Myocyte (in vitro differentiated cells): ENCODE results near the gene CHCHD6. TPM values are rescaled to one million over a fixed set of nuclear protein-coding genes. Genes with fewer than 3 reads are reported as not detected.
A peak's percentile ranks its signal among the peaks of the same experiment; 100 is the strongest.

Experiments used
- DNase-seq: peaks from one replicate; pipeline ENCODE4 v3.0.0-alpha.2; 2012; ENCODE audit warnings: low read depth
- total RNA-seq: library from RNA; depleted of rRNA; stranded (reverse); fragments of >200 nt; gene quantifications from 2 replicates; pipeline ENCODE4 v1.2.3, GENCODE V29; 2014

The CHCHD6 gene
- total RNA-seq, 1 donor from 2014 or later: 11.8 TPM

GRCh38 chr3:126857928-126858327 is 153.9 kb downstream of the CHCHD6 start:
- DNase-seq: no peak

GRCh38 chr3:126858401-126858800 is 154.4 kb downstream of the CHCHD6 start:
- no peak for DNase-seq

- no peak for DNase-seq
These were observed 154.8 kb downstream of the CHCHD6 start for GRCh38 chr3:126858887-126859286.

- DNase-seq: no peak
These were observed 155.6 kb downstream of the CHCHD6 start for GRCh38 chr3:126859415-126860246.

- no peak for DNase-seq
These were observed 161.7 kb downstream of the CHCHD6 start for GRCh38 chr3:126865736-126866135.

GRCh38 chr3:126866175-126866759 is 162.2 kb downstream of the CHCHD6 start:
- peak; percentile 41 for DNase-seq

- no peak for DNase-seq
These were observed 163.3 kb downstream of the CHCHD6 start for GRCh38 chr3:126867190-126867862.

GRCh38 chr3:126867863-126868200 is 163.8 kb downstream of the CHCHD6 start:
- no peak for DNase-seq

- DNase-seq: no peak
These were observed 166.7 kb downstream of the CHCHD6 start for GRCh38 chr3:126870608-126871210.

- no peak for DNase-seq
These were observed 168.8 kb downstream of the CHCHD6 start for GRCh38 chr3:126872701-126873342.

- DNase-seq: no peak
These were observed 169.4 kb downstream of the CHCHD6 start for GRCh38 chr3:126873416-126873815.

GRCh38 chr3:126878664-126879063 is 174.6 kb downstream of the CHCHD6 start:
- no peak for DNase-seq

GRCh38 chr3:126880901-126881300 is 176.9 kb downstream of the CHCHD6 start:
- no peak for DNase-seq

GRCh38 chr3:126881861-126882260 is 177.8 kb downstream of the CHCHD6 start:
- DNase-seq: no peak

- no peak for DNase-seq
These were observed 179.2 kb downstream of the CHCHD6 start for GRCh38 chr3:126883241-126883640.

GRCh38 chr3:126885425-126885824 is 181.4 kb downstream of the CHCHD6 start:
- no peak for DNase-seq

GRCh38 chr3:126886217-126886616 is 182.2 kb downstream of the CHCHD6 start:
- peak; percentile 45 for DNase-seq

GRCh38 chr3:126887686-126888085 is 183.6 kb downstream of the CHCHD6 start:
- DNase-seq: no peak

- DNase-seq: no peak
These were observed 184.2 kb downstream of the CHCHD6 start for GRCh38 chr3:126888186-126888760.

GRCh38 chr3:126889276-126890201 is 185.5 kb downstream of the CHCHD6 start:
- DNase-seq: no peak
